A549 (cell line): ENCODE results near the gene SYP. TPM values are rescaled to one million over a fixed set of nuclear protein-coding genes. Genes with fewer than 3 reads are reported as not detected.

Source experiments
- ATAC-seq, 2 experiments: fragments of 200-7000 bp in 1 of 2; fragments of >200 bp in 1 of 2; cut with Nextera tagmentation in 1 of 2; cut with Tn5 transposase in 1 of 2; 3 replicates each; pipeline versions ENCODE4 v1.8.0 to v1.9.1; 2018 to 2020; ENCODE audit warnings: mild to moderate bottlenecking in 1 of 2, moderate library complexity in 1 of 2
- CTCF ChIA-PET: fragments of 300-600 bp; sonication (Branson Sonifier 250); formaldehyde crosslinking; extraction: SDS; loops from one replicate; lab custom pipeline; 2021; ENCODE audit warnings: antibody characterized with exemption, inconsistent platforms; lab: Yijun Ruan, JAX
- POLR2A ChIA-PET: fragments of 350-600 bp; formaldehyde crosslinking; extraction: SDS; loops from one replicate; lab custom pipeline; 2021; ENCODE audit warnings: antibody characterized with exemption, inconsistent platforms; lab: Yijun Ruan, JAX
- DNase-seq, 2 experiments: peaks; one replicate each; pipeline versions ENCODE4 v3.0.0 to v3.0.0-alpha.2; 2011 to 2016; ENCODE audit warnings: low read depth in 1 of 2, low spot score in 1 of 2
- FAIRE-seq: peaks from 2 replicates; lab custom pipeline; 2011; peaks lifted over from hg19 to GRCh38; lab: Jason Lieb, UNC
- H3K27ac ChIP-seq, 2 experiments: fragments of >200 bp; sonication (Bioruptor Twin); formaldehyde crosslinking; 3 replicates each; pipeline ENCODE4 v1.5.1; 2016 to 2017
- H3K4me1 ChIP-seq: fragments of >200 bp; sonication (Bioruptor Twin); formaldehyde crosslinking; 3 replicates; pipeline ENCODE4 v1.6.1; 2016
- H3K4me2 ChIP-seq: fragments of >200 bp; sonication (Bioruptor Twin); formaldehyde crosslinking; 3 replicates; pipeline ENCODE4 v1.6.1; 2016
- H3K4me3 ChIP-seq: fragments of >200 bp; sonication (Bioruptor Twin); formaldehyde crosslinking; 3 replicates; pipeline ENCODE4 v1.5.1; 2016
- H3K9me3 ChIP-seq: fragments of >200 bp; sonication (Bioruptor Twin); formaldehyde crosslinking; 3 replicates; pipeline ENCODE4 v1.6.1; 2016
- HEYL ChIP-seq: fragments of 250-450 bp; sonication (Bioruptor Pico); IDR thresholded peaks from 2 replicates; pipeline ENCODE4 v1.8.0; 2021; ENCODE audit warnings: mild to moderate bottlenecking, moderate library complexity
- JUNB ChIP-seq: fragments of >200 bp; sonication (Bioruptor Twin); formaldehyde crosslinking; IDR thresholded peaks from 2 replicates; pipeline ENCODE4 v1.6.1; 2016
- MYC ChIP-seq: IDR thresholded peaks from 2 replicates; pipeline ENCODE4 v1.6.1; 2012; ENCODE audit warnings: mild to moderate bottlenecking, inconsistent platforms, low read length, improper control_type of control experiment, borderline replicate concordance
- NFE2L2 ChIP-seq: fragments of 150-350 bp; conservative IDR thresholded peaks from 2 replicates; pipeline ENCODE4 v1.6.1; 2014; ENCODE audit warnings: low read length
- RAD21 ChIP-seq, 2 experiments: fragments of >200 bp in 1 of 2; sonication (Bioruptor Twin) in 1 of 2; formaldehyde crosslinking in 1 of 2; IDR thresholded peaks in 1 of 2; conservative IDR thresholded peaks in 1 of 2; 2 replicates in 1 of 2; 3 replicates in 1 of 2; pipeline ENCODE4 v1.6.1; 2012 to 2018; ENCODE audit warnings: inconsistent platforms in 1 of 2
- RFX5 ChIP-seq: fragments of 450-650 bp; IDR thresholded peaks from 2 replicates; pipeline ENCODE4 v1.7.1; 2014; ENCODE audit warnings: antibody characterized with exemption, mild to moderate bottlenecking, moderate library complexity
- SREBF2 ChIP-seq: fragments of 450-650 bp; IDR thresholded peaks from 2 replicates; pipeline ENCODE4 v1.6.1; 2014; ENCODE audit warnings: mild to moderate bottlenecking, moderate library complexity
- ZFP36 ChIP-seq: fragments of 450-650 bp; IDR thresholded peaks from 2 replicates; pipeline ENCODE4 v1.6.1; 2014; ENCODE audit warnings: borderline replicate concordance; ENCODE audit not compliant: partially characterized antibody
- ZNF302 ChIP-seq: fragments of 250-450 bp; sonication (Bioruptor Pico); IDR thresholded peaks from 2 replicates; pipeline ENCODE4 v1.9.0; 2021; ENCODE audit warnings: inconsistent platforms, mild to moderate bottlenecking, moderate library complexity
- WGBS: methylation state at CpG from one replicate; pipeline ENCODE4 v1.1.6; 2017; ENCODE audit errors: missing lambda C conversion rate; 5-methylcytosine and 5-hydroxymethylcytosine counted together
- polyA plus RNA-seq, 4 experiments: library from polyadenylated mRNA; depleted of rRNA in 3 of 4; stranded (reverse); fragments of >200 nt; fragmentation: RNase III in 1 of 4; extraction: RNeasy Plus Mini Kit Qiagen cat#74134 plus additional on column Dnase treatment in 1 of 4; gene quantifications; 2 replicates in 3 of 4; 3 replicates in 1 of 4; pipeline ENCODE4 v1.2.3, GENCODE V29; 2011 to 2017
- TF ChIP-seq, protein P1 (sequence below): fragments of 450-650 bp; IDR thresholded peaks from 2 replicates; pipeline ENCODE4 v1.6.1; 2014; ENCODE audit warnings: antibody characterized with exemption
- TF ChIP-seq, protein P2 (sequence below): fragments of >200 bp; sonication (Bioruptor Twin); formaldehyde crosslinking; IDR thresholded peaks from 2 replicates; pipeline ENCODE4 v1.6.1; 2016
- TF ChIP-seq, protein P3 (sequence below): IDR thresholded peaks from 2 replicates; pipeline ENCODE4 v1.6.1; 2012
- TF ChIP-seq, protein P4 (sequence below): fragments of 250-450 bp; sonication (Bioruptor Pico); IDR thresholded peaks from 2 replicates; pipeline ENCODE4 v1.5.0; 2021; ENCODE audit warnings: mild to moderate bottlenecking, moderate library complexity, borderline replicate concordance
- TF ChIP-seq, protein P5 (sequence below): fragments of 200-600 bp; sonication (generic); IDR thresholded peaks from 2 replicates; pipeline ENCODE4 v1.6.1; 2016; ENCODE audit warnings: antibody characterized with exemption, mild to moderate bottlenecking, moderate library complexity

The SYP gene
- polyA plus RNA-seq, 2 of the 4 experiments (the other 2 are of a cell fraction), result 1.3 to 3.8 TPM

DNA sequence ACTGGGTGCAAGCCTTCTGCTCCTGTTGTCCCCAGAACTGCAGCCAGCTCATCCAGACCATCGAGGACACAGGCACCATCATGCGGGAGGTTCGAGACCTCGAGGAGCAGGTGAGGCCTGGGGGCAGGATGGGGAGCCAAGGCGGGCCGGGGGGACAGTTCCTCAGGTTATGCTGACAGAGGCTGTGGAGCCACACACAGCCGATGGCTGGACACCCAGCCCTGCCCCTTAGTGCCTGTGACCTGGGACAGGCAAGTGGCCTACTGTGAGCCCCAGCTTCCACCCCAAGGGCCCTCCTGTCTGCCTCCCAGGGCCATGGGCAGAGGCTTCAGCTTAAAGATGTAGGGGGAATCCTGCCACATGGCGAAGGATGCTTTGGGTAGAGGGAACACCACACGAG is 49.6 kb upstream of the SYP start:
- no peak for DNase-seq
- H3K4me3 ChIP-seq, result no peak overlapping the region
- no peaks in the 10 kb centered on the region for H3K9me3 ChIP-seq
- POLR2A ChIA-PET, result interaction anchor here (0.6 kb wide), 1 partner anchor 120 kb away, joined by 3 read pairs; no protein-coding TSS in a partner anchor
- no peaks in the 10 kb centered on the region for H3K4me1 ChIP-seq
- H3K4me2 ChIP-seq, result no peak overlapping the region
- no peak; a peak in 2 of 6 replicates for ATAC-seq
- CTCF ChIA-PET, result interaction anchor here (1.0 to 1.2 kb wide), 2 partner anchors 20 to 56 kb away, joined by 3 to 4 read pairs; no protein-coding TSS in a partner anchor
- TF ChIP-seq, protein P1, sequence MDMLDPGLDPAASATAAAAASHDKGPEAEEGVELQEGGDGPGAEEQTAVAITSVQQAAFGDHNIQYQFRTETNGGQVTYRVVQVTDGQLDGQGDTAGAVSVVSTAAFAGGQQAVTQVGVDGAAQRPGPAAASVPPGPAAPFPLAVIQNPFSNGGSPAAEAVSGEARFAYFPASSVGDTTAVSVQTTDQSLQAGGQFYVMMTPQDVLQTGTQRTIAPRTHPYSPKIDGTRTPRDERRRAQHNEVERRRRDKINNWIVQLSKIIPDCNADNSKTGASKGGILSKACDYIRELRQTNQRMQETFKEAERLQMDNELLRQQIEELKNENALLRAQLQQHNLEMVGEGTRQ, result no peak
- TF ChIP-seq, protein P2, sequence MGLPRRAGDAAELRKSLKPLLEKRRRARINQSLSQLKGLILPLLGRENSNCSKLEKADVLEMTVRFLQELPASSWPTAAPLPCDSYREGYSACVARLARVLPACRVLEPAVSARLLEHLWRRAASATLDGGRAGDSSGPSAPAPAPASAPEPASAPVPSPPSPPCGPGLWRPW, result no peak
- TF ChIP-seq ZNF302 (CRISPR knock-in tag) (no peak), HEYL (CRISPR knock-in tag) (no peak), NFE2L2 (no peak), JUNB (no peak), ZFP36 (no peak)
- TF ChIP-seq, protein P3, sequence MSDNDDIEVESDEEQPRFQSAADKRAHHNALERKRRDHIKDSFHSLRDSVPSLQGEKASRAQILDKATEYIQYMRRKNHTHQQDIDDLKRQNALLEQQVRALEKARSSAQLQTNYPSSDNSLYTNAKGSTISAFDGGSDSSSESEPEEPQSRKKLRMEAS, result no peak
- TF ChIP-seq, protein P4, sequence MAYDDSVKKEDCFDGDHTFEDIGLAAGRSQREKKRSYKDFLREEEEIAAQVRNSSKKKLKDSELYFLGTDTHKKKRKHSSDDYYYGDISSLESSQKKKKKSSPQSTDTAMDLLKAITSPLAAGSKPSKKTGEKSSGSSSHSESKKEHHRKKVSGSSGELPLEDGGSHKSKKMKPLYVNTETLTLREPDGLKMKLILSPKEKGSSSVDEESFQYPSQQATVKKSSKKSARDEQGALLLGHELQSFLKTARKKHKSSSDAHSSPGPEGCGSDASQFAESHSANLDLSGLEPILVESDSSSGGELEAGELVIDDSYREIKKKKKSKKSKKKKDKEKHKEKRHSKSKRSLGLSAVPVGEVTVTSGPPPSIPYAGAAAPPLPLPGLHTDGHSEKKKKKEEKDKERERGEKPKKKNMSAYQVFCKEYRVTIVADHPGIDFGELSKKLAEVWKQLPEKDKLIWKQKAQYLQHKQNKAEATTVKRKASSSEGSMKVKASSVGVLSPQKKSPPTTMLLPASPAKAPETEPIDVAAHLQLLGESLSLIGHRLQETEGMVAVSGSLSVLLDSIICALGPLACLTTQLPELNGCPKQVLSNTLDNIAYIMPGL (CRISPR knock-in tag), result no peak
- H3K27ac ChIP-seq, result no peak overlapping the region
- WGBS, result 70% methylated on average over 2 of the region's 9 CpGs
- FAIRE-seq, result no peak

DNA sequence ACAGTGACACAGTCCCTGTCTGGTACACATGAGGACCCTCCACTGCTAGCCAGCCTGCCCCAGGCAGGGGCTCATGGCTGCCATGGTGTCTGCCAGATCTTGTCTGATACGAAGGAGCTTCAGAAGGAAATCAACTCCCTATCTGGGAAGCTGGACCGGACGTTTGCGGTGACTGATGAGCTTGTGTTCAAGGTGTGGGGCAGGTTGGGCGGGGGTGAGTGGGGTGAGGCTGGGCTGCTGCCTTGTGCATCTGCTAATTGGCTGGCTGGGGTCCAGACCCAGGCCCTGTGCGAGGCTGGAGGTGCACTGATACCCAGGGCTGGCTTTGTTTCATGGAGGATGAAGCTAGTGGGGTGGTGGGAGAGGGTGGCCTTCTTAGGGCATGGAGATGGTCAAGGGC is 49.1 kb upstream of the SYP start:
- no peaks in the 10 kb centered on the region for H3K4me1 ChIP-seq
- ChIA-PET CTCF (interaction anchor here (1.2 kb wide), 1 partner anchor 19 kb away, joined by 3 read pairs; no protein-coding TSS in a partner anchor), POLR2A (interaction anchor here (0.6 to 1.1 kb wide), 2 partner anchors 14 to 120 kb away, joined by 3 read pairs; partner anchors contain the start of gene CCDC22)
- H3K9me3 ChIP-seq, result no peaks in the 10 kb centered on the region
- no peak overlapping the region for H3K27ac ChIP-seq
- H3K4me3 ChIP-seq, result no peak overlapping the region
- WGBS, result no CpG with 5 or more reads among the region's 6 CpGs
- FAIRE-seq (no peak), DNase-seq (no peak), ATAC-seq (no peak)
- TF ChIP-seq RFX5 (no peak), SREBF2 (no peak), MYC (no peak)
- TF ChIP-seq, protein P5, sequence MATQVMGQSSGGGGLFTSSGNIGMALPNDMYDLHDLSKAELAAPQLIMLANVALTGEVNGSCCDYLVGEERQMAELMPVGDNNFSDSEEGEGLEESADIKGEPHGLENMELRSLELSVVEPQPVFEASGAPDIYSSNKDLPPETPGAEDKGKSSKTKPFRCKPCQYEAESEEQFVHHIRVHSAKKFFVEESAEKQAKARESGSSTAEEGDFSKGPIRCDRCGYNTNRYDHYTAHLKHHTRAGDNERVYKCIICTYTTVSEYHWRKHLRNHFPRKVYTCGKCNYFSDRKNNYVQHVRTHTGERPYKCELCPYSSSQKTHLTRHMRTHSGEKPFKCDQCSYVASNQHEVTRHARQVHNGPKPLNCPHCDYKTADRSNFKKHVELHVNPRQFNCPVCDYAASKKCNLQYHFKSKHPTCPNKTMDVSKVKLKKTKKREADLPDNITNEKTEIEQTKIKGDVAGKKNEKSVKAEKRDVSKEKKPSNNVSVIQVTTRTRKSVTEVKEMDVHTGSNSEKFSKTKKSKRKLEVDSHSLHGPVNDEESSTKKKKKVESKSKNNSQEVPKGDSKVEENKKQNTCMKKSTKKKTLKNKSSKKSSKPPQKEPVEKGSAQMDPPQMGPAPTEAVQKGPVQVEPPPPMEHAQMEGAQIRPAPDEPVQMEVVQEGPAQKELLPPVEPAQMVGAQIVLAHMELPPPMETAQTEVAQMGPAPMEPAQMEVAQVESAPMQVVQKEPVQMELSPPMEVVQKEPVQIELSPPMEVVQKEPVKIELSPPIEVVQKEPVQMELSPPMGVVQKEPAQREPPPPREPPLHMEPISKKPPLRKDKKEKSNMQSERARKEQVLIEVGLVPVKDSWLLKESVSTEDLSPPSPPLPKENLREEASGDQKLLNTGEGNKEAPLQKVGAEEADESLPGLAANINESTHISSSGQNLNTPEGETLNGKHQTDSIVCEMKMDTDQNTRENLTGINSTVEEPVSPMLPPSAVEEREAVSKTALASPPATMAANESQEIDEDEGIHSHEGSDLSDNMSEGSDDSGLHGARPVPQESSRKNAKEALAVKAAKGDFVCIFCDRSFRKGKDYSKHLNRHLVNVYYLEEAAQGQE, result no peak
- no peak overlapping the region for H3K4me2 ChIP-seq

DNA sequence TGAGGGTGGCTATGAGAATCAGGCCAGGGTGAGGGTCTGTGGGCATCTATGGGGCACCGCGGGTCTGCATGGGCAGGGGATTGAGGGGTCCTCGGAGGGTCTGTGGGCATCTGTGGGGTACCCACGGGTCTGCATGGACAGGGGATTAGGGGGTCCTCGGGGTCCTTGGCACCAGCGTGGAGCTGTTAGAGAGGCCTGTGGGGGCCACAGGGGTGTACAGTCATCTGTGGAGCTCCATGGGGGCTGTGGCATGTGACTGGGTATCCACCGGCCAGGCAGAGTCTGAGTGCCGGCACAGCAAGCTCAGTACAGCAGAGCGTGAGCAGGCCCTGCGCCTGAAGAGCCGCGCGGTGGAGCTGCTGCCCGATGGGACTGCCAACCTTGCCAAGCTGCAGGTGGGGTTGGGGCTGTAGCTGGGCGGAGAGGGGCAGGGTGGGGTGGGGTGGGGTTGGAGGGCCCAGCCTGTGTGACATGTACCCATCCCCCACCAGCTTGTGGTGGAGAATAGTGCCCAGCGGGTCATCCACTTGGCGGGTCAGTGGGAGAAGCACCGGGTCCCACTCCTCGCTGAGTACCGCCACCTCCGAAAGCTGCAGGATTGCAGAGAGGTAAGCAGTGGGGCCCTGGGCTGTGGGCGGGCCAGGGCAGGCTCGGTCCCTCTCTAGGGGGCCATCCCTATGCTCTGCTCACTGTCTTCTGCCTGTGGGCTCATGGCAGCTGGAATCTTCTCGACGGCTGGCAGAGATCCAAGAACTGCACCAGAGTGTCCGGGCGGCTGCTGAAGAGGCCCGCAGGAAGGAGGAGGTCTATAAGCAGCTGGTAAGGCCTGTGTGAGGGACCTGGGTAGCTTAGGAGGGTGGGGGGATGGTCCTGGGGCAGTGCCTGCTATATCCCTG is 48.2 kb upstream of the SYP start:
- ATAC-seq, result no peak
- no peak for FAIRE-seq

More for the DNA sequence above, 48.2 kb upstream of the SYP start:
- DNase-seq, result no peak
- no peak for TF ChIP-seq RAD21 (conservative IDR thresholded peaks at IDR 0.05 in 1 of 2, IDR thresholded peaks at IDR 0.05 in 1 of 2)
- TF ChIP-seq, all 56 proteins: peak for 0
- ChIA-PET CTCF (interaction anchor here (0.9 to 1.0 kb wide), 2 partner anchors 9 to 31 kb away, joined by 3 read pairs; no protein-coding TSS in a partner anchor), POLR2A (interaction anchor here (1.0 to 1.1 kb wide), 2 partner anchors 13 to 57 kb away, joined by 3 read pairs; partner anchors contain the start of gene CCDC22)
- H3K9me3 ChIP-seq, result no peaks in the 10 kb centered on the region
- H3K27ac ChIP-seq, result no peak overlapping the region
- H3K4me1 ChIP-seq, result no peaks in the 10 kb centered on the region
- 98% methylated on average over 8 of the region's 28 CpGs for WGBS
- H3K4me3 ChIP-seq, result no peak overlapping the region
- H3K4me2 ChIP-seq, result no peak overlapping the region
